ENCODE results near the gene LIN52. TPM values are rescaled to one million over a fixed set of nuclear protein-coding genes. Genes with fewer than 3 reads are reported as not detected.

LIN52 gene
- total RNA-seq, 1 donor from 2014 or later = 25.7 TPM

DNA sequence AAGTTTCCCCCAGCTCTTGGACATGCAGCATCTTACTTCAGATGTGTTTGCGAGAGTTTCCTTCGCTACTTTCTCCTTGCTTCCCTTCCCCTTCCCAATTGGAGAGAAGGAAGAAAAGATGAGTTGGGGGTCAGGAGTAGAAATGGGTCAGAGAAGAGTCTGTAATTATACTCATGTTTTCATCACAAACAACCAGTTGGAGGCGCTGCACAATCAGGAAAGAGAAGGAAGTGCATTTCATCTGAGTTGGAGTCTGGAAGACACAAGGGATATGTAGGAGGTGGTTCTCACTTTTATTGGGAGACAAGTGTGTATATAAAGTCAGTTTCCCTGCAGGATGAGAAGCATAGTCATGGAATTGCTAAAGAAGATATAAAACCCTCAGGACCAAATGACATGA, 123.2 kb downstream of the LIN52 start:
- TF ChIP-seq CTCF (IDR thresholded peaks at IDR 0.05) = peak; percentile 73
- no peak for TF ChIP-seq EZH2phosphoT487 (IDR thresholded peaks at IDR 0.05)
- TF ChIP-seq EZH2 (IDR thresholded peaks at IDR 0.05) = no peak
- H3K4me3 ChIP-seq = no peak overlapping the region
- Mint-ChIP-seq H3K27ac (no peak overlapping the region), H3K4me1 (peaks cover 21% of the 10 kb centered on the region), H3K27me3 (ENCODE audit: insufficient read depth, low read depth) (no peaks in the 10 kb centered on the region), H3K36me3 (no peaks in the 10 kb centered on the region), H3K4me3 (no peak overlapping the region), H3K9me3 (no peaks in the 10 kb centered on the region)
- no peaks in the 10 kb centered on the region for H3K36me3 ChIP-seq
- H3F3A ChIP-seq (ENCODE audit: low read depth) = peaks cover 38% of the 10 kb centered on the region
- no peaks in the 10 kb centered on the region for H3K27me3 ChIP-seq
- no peaks in the 10 kb centered on the region for H4K20me1 ChIP-seq (ENCODE audit: low read depth)
- no peak overlapping the region for H2AFZ ChIP-seq (replicated peaks)
- no peaks in the 10 kb centered on the region for H3K79me2 ChIP-seq (ENCODE audit: low read depth)
- H3K9me3 ChIP-seq (ENCODE audit: low read depth) = no peaks in the 10 kb centered on the region
- peaks cover 30% of the 10 kb centered on the region for H3K4me1 ChIP-seq
- no peak overlapping the region for H3K4me2 ChIP-seq
- H3K27ac ChIP-seq = no peak overlapping the region
- no peak overlapping the region for H3K9ac ChIP-seq
- DNase-seq (ENCODE audit: low spot score) = peak; percentile 79

GRCh38 chr14:74208642-74209041, 123.9 kb downstream of the LIN52 start:
- Mint-ChIP-seq H3K27me3 (ENCODE audit: insufficient read depth, low read depth) (no peaks in the 10 kb centered on the region), H3K27ac (no peak overlapping the region), H3K4me1 (peaks cover 14% of the 10 kb centered on the region), H3K9me3 (no peaks in the 10 kb centered on the region), H3K36me3 (no peaks in the 10 kb centered on the region), H3K4me3 (no peak overlapping the region)
- no peaks in the 10 kb centered on the region for H3K9me3 ChIP-seq (ENCODE audit: low read depth)
- H3K4me1 ChIP-seq = peaks cover 25% of the 10 kb centered on the region
- H3K79me2 ChIP-seq (ENCODE audit: low read depth) = no peaks in the 10 kb centered on the region
- no peak overlapping the region for H3K4me2 ChIP-seq
- TF ChIP-seq CTCF (IDR thresholded peaks at IDR 0.05) (no peak), EZH2 (IDR thresholded peaks at IDR 0.05) (no peak), EZH2phosphoT487 (IDR thresholded peaks at IDR 0.05) (no peak)
- H3K27ac ChIP-seq = no peak overlapping the region
- no peak overlapping the region for H2AFZ ChIP-seq (replicated peaks)
- no peak for DNase-seq (ENCODE audit: low spot score)
- no peaks in the 10 kb centered on the region for H3K36me3 ChIP-seq
- no peak overlapping the region for H3K4me3 ChIP-seq
- no peak overlapping the region for H3K9ac ChIP-seq
- H4K20me1 ChIP-seq (ENCODE audit: low read depth) = no peaks in the 10 kb centered on the region
- H3K27me3 ChIP-seq = no peaks in the 10 kb centered on the region
- H3F3A ChIP-seq (ENCODE audit: low read depth) = peaks cover 35% of the 10 kb centered on the region

DNA sequence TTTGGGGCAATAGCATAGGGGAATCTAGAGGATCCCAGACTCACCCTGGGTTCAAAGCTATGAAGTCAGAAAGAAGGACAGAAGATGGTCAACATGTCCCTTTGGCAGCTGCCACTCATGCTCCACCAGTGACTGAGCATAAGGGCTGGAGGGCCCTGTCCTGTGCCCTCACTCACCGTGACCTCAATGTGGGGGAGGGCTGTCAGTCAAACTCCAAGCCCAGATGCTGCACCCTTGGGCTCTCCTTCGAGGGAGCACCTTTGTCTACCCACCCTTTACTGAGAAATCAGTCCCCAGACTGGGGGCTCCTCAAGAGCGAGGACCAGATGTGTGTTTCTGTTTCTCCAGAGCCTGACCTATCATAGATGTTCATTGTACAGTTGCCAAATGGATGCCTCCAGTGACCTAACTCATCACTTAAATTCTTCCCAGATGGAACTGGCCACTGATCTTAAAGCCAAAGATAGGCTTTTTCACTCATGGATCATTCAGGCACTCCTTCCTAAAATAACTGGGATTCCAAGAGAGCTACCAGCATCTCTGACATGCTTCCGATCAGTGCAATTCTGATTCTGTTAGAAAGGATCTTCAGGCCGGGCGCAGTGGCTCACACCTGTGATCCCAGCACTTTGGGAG, 127.3 kb downstream of the LIN52 start:
- H3K36me3 Mint-ChIP-seq = no peaks in the 10 kb centered on the region
- no peaks in the 10 kb centered on the region for H3K27me3 Mint-ChIP-seq (ENCODE audit: insufficient read depth, low read depth)
- no peak overlapping the region for H3K4me3 Mint-ChIP-seq
- peaks cover 10% of the 10 kb centered on the region for H3K27me3 ChIP-seq
- peaks cover 4% of the 10 kb centered on the region for H3K4me1 Mint-ChIP-seq
- no peak overlapping the region for H3K27ac ChIP-seq
- H3K79me2 ChIP-seq (ENCODE audit: low read depth) = no peaks in the 10 kb centered on the region
- peaks cover 23% of the 10 kb centered on the region for H3F3A ChIP-seq (ENCODE audit: low read depth)
- no peak for DNase-seq (ENCODE audit: low spot score)
- no peak overlapping the region for H3K9ac ChIP-seq
- H3K9me3 ChIP-seq (ENCODE audit: low read depth) = no peaks in the 10 kb centered on the region
- H3K4me3 ChIP-seq = no peak overlapping the region
- H2AFZ ChIP-seq (replicated peaks) = no peak overlapping the region
- no peak overlapping the region for H3K27ac Mint-ChIP-seq
- peaks cover 13% of the 10 kb centered on the region for H3K4me1 ChIP-seq
- no peaks in the 10 kb centered on the region for H3K36me3 ChIP-seq
- no peak for TF ChIP-seq EZH2phosphoT487 (IDR thresholded peaks at IDR 0.05)
- no peak for TF ChIP-seq CTCF (IDR thresholded peaks at IDR 0.05)
- TF ChIP-seq EZH2 (IDR thresholded peaks at IDR 0.05) = no peak
- H3K9me3 Mint-ChIP-seq = no peaks in the 10 kb centered on the region
- no peaks in the 10 kb centered on the region for H4K20me1 ChIP-seq (ENCODE audit: low read depth)
- no peak overlapping the region for H3K4me2 ChIP-seq

Measured in neural progenitor cell (in vitro differentiated cells).